Measurements from ENCODE around the gene SLC6A6.

DNA sequence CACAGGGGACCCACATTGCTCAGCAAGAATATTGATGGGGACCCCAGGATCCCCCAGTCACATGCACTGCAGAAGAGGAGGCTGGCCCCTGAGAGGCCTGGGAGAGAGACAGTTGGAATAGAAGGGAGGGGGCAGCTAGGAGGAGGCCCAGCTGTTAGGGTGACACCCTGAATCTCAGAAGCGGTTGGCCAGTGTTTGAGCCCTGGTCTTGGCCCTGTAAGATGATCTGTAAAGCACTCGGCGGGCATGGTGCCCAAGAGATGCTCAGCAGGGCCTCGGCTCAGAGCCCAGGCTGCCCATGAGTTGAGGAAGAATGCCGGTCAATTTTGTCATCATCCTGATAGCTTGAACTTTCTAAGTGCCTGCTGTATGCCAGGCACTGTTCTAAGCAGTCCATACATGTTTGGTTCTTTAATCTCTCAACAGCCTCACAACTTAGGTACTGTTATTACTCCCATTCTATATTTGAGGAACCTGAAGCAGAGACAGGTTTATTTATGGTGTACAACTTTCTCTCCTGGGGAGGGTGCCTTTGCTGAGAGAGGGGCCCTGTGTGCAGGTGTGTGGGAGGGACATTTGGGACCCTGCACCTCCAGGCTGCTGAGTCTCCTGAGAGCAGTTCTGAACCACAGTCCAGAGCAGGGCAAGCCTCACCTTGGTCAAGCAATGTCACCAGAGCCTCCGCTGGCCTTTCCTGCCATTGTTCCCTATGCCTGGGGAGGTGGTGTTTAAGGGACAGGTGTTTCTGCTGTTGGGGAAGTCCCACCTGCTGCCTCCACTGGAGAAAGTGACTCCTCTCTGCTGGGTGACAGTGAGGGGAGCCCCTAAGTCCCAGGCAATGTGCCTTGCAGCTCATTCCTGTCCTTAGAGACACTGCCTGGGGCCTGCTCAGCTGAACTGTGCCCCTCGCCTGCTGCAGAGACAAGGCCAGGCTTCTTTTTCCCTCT lies 26.0 kb downstream of the SLC6A6 start:
- TF ChIP-seq, protein P1, sequence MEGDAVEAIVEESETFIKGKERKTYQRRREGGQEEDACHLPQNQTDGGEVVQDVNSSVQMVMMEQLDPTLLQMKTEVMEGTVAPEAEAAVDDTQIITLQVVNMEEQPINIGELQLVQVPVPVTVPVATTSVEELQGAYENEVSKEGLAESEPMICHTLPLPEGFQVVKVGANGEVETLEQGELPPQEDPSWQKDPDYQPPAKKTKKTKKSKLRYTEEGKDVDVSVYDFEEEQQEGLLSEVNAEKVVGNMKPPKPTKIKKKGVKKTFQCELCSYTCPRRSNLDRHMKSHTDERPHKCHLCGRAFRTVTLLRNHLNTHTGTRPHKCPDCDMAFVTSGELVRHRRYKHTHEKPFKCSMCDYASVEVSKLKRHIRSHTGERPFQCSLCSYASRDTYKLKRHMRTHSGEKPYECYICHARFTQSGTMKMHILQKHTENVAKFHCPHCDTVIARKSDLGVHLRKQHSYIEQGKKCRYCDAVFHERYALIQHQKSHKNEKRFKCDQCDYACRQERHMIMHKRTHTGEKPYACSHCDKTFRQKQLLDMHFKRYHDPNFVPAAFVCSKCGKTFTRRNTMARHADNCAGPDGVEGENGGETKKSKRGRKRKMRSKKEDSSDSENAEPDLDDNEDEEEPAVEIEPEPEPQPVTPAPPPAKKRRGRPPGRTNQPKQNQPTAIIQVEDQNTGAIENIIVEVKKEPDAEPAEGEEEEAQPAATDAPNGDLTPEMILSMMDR (IDR thresholded peaks at IDR 0.05 in 8 of 11, conservative IDR thresholded peaks at IDR 0.05 in 3 of 11): no peak
- no peak for TF ChIP-seq POLR2AphosphoS5 (IDR thresholded peaks at IDR 0.05)
- TF ChIP-seq POLR2A (IDR thresholded peaks at IDR 0.05): no peak

Measured in spleen (tissue), 7 donors.